Stimulated activated CD4-positive, alpha-beta T cell treated with anti-CD3 and anti-CD28 coated beads, Interleukin-2, amount 100 ng/mL, for 48 hours (primary cell): Measurements from ENCODE around the gene CHD9.
"Not testable (repeated sequence)": the region's sequence is repeated elsewhere in the genome, so short reads cannot be mapped to it uniquely, and the experiment has no call there.

Experiments
- DNase-seq, 2 donors: peaks; one replicate each; pipeline ENCODE4 v3.0.0-alpha.2; 2020

Gene CHD9

GRCh38 chr16:53047515-53047914 lies 7.3 kb upstream of the CHD9 start:
- not testable (repeated sequence) for DNase-seq

DNA sequence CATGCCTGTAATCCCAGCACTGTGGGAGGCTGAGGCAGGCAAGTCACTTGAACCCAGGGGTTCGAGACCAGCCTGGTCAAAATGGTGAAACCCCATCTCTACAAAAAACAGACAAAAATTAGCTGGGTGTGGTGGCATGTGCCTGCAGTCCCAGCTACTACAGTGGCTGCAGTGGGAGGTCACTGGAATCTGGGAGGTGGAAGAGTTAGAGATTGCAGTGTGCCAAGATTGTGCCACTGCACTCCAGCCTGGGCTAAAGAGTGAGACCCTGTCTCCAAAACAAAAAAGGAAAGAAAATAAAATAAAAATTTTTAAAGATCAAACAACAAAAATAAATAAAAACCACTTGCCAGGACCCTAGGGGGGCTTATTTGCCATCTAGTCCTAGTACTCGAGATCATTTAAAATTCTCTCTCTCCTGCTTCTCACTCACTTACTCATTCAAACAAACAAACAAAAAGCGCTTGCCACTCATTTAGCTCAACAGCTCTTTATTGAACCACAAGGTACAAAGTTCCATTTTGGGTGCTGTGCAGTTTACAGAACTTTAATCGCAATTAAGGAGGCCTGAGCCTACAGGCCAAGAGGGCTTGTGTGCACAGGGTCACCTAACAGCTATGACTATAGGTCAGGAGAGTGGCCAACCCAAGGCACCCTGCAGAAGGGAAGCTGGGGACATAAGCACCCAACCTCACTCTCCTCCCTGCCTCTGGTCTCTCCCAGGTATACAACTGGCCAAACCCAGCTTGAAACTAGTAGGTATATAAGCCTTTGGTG lies 6.5 kb upstream of the CHD9 start:
- DNase-seq, result no peak

- not testable (repeated sequence) for DNase-seq
These were observed 3.5 kb upstream of the CHD9 start for GRCh38 chr16:53051255-53051654.

DNA sequence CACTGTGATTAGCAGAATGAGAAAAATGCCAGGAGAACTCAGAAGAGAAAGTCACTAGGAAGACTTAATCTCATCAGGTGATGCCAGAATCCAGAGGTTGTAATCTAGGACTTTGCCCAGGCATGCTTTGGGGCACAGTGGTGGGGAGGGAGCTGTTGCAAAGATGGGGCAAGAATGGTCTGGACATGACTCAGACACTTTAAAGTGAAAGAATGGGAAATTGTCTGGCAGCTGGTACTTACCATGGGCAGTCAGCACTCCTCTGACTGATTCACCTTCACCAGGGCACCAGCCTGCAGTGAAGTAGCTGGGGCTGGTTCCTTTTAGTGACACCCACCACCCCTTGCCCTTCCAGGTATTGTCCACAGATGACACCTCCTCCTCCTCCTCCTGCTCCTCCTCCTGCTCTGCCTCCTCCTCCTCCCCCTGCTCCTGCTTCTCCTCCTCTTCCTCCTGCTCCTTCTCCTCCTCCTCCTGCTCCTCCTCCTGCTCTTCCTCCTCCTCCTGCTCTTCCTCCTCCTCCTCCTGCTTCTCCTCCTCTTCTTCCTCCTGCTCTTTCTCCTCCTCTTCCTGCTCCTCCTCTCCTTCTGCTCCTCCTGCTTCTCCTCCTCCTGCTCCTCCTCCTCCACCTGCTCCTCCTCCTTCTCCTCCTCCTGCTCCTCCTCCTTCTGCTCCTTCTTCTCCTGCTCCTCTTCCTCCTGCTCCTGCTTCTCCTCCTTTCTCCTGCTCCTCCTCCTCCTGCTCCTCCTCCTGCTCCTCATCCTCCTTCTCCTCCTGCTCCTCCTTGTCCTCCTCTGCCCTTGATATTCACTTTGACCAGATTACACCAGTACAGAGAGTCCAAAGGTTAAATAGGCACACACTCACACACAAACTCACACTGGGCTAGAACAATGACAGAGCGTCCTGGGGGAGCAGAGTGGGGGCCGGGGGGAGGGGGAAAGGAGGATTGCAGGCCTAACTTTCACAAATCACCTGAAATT lies 2.0 kb upstream of the CHD9 start, which contains the start of gene CHD9NB:
TSS of gene CHD9NB (minus strand) at position 379 of the 983 bp plus-strand sequence. CDS start 8,739 bp downstream, outside the sequence.
- DNase-seq, result no peak

GRCh38 chr16:53053967-53054669 lies 673 bp upstream of the CHD9 start:
- DNase-seq, result peak in 1 of 2 donors; percentile 6

DNA sequence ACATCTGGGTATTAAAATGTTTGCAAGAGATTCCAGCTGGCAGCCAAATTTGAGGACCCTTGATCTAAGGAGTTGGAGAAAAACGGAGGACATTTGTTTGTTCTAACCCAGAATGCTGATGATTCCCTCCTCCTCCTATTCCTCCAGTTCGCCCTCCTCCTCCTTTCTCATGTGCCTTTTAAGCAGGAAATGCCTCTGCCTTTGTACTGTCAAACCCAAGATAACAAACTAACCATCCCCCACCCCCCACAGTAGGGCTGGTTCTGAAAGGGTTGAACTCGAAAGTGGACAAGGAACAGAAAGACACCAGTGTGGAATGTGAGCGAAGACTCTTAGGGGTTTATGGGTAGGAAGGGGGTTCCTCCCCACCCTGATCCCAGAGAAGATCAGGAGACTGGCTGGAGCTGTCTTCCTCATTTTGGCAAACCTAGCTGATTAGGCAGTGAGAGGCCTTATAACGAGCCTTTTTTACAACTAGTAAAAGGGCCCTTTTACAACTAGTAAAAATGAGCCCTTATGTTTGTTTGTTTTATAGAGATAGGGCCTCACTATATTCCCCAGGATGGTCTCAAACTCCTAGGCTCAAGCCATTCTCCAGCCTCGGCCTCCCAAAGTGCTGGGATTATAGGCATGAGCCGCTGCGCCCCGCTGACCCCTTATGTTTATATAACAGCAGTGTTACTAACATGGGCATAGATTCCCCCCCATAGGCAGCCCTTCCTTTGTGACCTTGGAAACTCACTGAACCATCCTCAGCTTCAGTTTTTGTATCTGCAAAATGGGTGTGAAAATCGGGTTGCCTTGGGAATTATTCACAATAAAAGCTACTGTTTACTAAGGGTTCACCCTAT lies 975 bp downstream of the CHD9 start:
- no peak for DNase-seq

GRCh38 chr16:53056392-53056881 lies 1.6 kb downstream of the CHD9 start:
- DNase-seq, result no peak

GRCh38 chr16:53057658-53058057 lies 2.9 kb downstream of the CHD9 start:
- no peak for DNase-seq

- DNase-seq, result no peak
These were observed 3.6 kb downstream of the CHD9 start for GRCh38 chr16:53058441-53058840.

DNA sequence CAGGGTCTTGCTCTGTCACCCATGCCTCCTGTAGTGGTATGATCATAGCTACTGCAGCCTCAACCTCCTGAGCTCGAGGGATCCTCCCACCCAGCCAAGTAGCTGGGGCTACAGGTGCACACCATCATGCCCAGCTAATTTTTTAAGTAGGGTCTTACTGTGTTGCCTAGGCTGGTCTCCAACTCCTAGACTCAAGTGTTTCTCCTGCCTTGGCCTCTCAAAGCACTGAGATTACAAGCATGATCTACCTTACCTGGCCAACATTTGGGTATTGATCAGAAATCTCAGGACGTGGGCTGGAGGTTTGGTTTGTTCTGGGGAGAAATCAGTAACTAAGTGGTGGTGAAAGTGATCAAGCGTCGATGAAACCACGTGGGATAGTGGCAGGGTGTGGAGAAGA lies 4.1 kb downstream of the CHD9 start:
- DNase-seq, result no peak

DNA sequence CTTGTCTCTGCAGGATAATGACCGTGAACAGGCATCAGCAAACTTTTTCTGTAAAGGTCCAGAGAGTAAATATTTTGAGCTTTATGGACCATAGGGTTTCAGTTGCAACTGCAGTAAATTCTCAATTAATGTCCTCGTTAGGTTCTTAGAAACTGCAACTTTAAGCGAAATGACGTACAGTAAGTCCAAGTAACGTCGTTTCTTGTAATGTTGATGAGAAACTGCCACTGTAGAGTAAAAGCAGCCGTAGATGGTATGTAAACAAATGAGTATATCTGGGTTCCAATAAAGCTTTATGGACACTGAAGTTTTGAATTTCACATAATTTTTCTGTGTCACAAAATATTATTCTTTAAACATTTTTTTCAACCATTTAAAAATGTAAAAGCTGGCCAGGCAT lies 4.9 kb downstream of the CHD9 start:
- no peak for DNase-seq

DNA sequence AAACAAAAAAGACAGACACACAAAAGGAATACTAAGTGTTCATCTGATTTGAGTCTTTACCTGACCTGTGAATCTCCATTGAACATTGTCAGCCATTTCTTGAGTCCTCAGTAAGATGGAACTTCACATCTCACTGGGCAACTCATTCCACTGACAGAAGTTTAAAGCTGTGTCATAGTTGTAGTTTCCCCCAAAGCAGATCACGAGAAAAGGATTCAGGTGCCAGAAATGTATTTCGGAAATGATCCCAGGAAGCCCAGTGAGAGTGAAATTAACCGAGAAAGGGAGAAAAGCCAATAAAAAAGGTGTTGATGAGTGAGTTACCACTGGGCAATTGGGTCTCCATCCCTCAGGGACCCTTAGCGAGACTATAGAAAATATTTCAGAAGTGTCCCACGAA lies 6.5 kb downstream of the CHD9 start:
- no peak for DNase-seq

GRCh38 chr16:53061701-53062159 lies 6.9 kb downstream of the CHD9 start:
- peak in 1 of 2 donors; percentile 23 for DNase-seq

- DNase-seq, result no peak
These were observed 9.3 kb downstream of the CHD9 start for GRCh38 chr16:53064081-53064578.

DNA sequence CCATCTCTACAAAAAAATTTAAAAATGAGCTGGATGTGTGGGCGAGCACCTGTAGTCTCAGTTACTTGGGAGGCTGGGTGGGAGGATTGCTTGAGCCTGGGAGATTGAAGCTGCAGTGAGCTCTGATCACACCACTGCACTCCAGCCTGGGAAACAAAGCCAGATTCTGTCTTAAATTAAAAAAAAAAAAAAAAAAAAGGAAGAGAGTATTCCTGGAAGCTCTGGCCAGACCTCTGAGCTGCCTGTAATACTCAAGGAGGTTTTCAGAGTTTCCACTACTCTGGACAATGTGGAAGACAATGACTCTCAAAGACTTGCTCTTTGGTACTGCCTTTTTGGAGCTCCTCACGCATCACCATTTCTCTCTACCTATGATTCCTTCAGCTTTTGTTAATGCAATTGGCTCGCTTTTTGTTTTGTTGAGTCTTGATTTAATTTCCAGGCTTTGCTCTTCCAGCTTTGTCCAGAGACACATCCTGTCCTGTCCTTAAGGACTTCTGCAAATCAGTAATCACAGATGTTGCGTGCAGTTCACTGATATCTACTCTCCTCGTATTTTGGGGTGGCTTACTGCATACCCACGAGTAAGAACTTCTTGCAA lies 10.8 kb downstream of the CHD9 start:
- no peak for DNase-seq

- DNase-seq, result no peak
These were observed 12.9 kb downstream of the CHD9 start for GRCh38 chr16:53067675-53068074.

GRCh38 chr16:53068423-53068833 lies 13.6 kb downstream of the CHD9 start:
- no peak for DNase-seq

DNA sequence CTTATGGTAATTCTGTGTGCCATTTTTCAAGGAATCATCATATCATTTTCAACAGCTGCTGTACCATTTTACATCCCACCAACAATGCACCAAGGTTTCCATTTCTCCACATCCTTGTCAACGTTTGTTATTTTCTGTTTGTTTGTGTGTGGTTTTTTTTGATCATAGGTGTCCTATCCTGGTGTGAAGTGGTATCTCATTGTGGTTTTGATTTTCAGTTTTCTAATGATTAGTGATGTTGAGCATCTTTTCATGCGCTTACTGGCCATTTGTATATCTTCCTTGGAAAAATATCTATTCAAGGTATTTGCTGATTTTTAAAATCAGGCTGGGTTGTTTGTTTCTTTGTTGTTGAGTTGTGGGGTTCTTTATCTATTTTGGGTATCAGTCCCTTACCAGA lies 15.0 kb downstream of the CHD9 start:
- DNase-seq, result no peak

DNA sequence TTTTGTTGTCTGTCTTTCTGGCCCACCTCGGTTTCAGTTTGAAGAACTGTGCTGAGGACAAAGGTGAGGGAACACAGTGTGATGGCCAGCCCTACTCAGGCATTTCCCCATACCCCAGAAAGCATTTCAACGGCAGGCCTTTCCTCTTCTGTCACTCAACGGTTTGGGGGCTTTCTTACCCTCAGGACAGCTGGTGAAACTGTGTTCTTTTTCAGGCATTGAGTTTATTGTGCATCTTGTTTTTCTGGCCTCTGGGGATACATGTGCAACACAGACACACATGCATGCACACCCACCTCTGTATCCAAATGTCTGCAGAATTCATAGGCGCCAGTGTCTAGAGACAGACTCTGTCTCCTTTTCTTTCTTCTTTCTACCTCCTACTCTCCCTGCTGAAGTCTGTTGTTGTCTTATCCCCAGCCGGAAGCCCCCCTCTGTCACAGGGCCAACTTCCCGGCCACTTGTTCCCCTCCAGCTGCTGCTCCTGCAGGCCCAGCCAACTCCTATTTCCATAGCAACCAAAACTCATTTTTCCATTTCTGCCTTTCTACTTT lies 17.0 kb downstream of the CHD9 start:
- DNase-seq, result no peak

DNA sequence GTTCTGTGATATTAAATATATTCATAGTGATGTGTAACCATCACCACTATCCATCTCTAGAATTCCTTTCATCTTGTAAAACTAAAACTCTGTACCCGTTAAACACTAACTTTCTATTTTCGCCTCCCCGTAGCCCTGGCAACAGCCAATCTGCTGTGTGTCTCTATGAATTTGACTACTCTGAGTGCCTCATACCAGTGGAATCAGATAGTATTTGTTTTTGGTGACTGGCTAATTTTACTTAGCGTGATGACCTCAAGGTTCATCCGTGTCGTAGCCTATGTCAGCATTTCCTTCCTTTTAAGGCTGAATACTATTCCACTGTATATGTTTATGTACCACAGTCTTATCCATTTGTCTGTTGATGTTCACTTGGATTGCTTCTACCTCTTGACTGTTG lies 18.2 kb downstream of the CHD9 start:
- no peak for DNase-seq

- not testable (repeated sequence) for DNase-seq
These were observed 19.5 kb downstream of the CHD9 start for GRCh38 chr16:53074296-53074695.
